PC-3 (cell line): ENCODE results near the gene ZNF438. TPM values are rescaled to one million over a fixed set of nuclear protein-coding genes. Genes with fewer than 3 reads are reported as not detected.

Experiments
- ATAC-seq: fragments of 200-7000 bp; cut with Tn5 transposase; 2 replicates; pipeline ENCODE4 v1.9.1; 2020; ENCODE audit warnings: mild to moderate bottlenecking, moderate library complexity
- BruUV-seq: library from RNA; stranded (reverse); fragments of 400-500 nt; replicated peaks from 2 replicates; lab custom pipeline; 2021; lab: Mats Ljungman, UMichigan
- CTCF ChIA-PET: fragments of 300-600 bp; sonication (Branson Sonifier 250); formaldehyde crosslinking; loops from one replicate; lab custom pipeline; 2022; ENCODE audit warnings: antibody characterized with exemption; lab: Charles Lee
- POLR2A ChIA-PET: fragments of 300-600 bp; sonication (Branson Sonifier 250); formaldehyde crosslinking; loops from one replicate; lab custom pipeline; 2022; ENCODE audit warnings: antibody characterized with exemption; ENCODE audit not compliant: unreplicated experiment; lab: Charles Lee
- DNase-seq: peaks from one replicate; pipeline ENCODE4 v3.0.0-alpha.2; 2015
- H2AFZ ChIP-seq: fragments of 300-600 bp; sonication (generic); 2 replicates; pipeline ENCODE4 v1.6.0; 2016; ENCODE audit warnings: antibody characterized with exemption, low read length
- H3F3A ChIP-seq: fragments of 300-600 bp; sonication (generic); one replicate; pipeline ENCODE4 v1.6.0; 2017; ENCODE audit warnings: antibody characterized with exemption, low read length, control low read depth, mild to moderate bottlenecking; ENCODE audit not compliant: unreplicated experiment
- H3K27ac ChIP-seq: fragments of 300-600 bp; sonication (generic); 2 replicates; pipeline ENCODE4 v1.5.1; 2016; ENCODE audit warnings: mild to moderate bottlenecking, low read length
- H3K27me3 ChIP-seq: fragments of 300-600 bp; sonication (generic); 2 replicates; pipeline ENCODE4 v1.6.1; 2016; ENCODE audit warnings: low read length, mixed read lengths
- H3K36me3 ChIP-seq: fragments of 300-600 bp; sonication (generic); 2 replicates; pipeline ENCODE4 v1.6.1; 2016; ENCODE audit warnings: low read depth, mixed run types, low read length, mixed read lengths
- H3K4me1 ChIP-seq: fragments of 300-600 bp; sonication (generic); 2 replicates; pipeline ENCODE4 v1.5.1; 2016; ENCODE audit warnings: low read length; ENCODE audit not compliant: insufficient read depth
- H3K4me2 ChIP-seq: fragments of 300-600 bp; sonication (generic); 2 replicates; pipeline ENCODE4 v1.6.0; 2016; ENCODE audit warnings: low read length
- H3K4me3 ChIP-seq: fragments of 300-600 bp; sonication (generic); 2 replicates; pipeline ENCODE4 v1.5.1; 2016; ENCODE audit warnings: mild to moderate bottlenecking, low read length, mixed read lengths
- H3K79me2 ChIP-seq: fragments of 300-600 bp; sonication (generic); 2 replicates; pipeline ENCODE4 v1.6.1; 2017; ENCODE audit warnings: low read length, mixed read lengths
- H3K9ac ChIP-seq: fragments of 300-600 bp; sonication (generic); 2 replicates; pipeline ENCODE4 v1.6.0; 2016; ENCODE audit warnings: mild to moderate bottlenecking, low read length
- H3K9me2 ChIP-seq: fragments of 300-600 bp; sonication (generic); replicated peaks from 2 replicates; pipeline ENCODE4 v1.6.1; 2016; ENCODE audit warnings: mixed run types, low read length, mixed read lengths
- H3K9me3 ChIP-seq: fragments of 300-600 bp; sonication (generic); 2 replicates; pipeline ENCODE4 v1.6.1; 2016; ENCODE audit warnings: low read length, mixed read lengths
- H4K20me1 ChIP-seq: fragments of 300-600 bp; sonication (generic); 2 replicates; pipeline ENCODE4 v1.6.1; 2016; ENCODE audit warnings: low read length, mixed read lengths
- EZH2 ChIP-seq: fragments of 300-600 bp; sonication (generic); IDR thresholded peaks from one replicate; pipeline ENCODE4 v1.6.1; 2017; ENCODE audit warnings: antibody characterized with exemption, mild to moderate bottlenecking, low read length; ENCODE audit not compliant: unreplicated experiment
- EZH2phosphoT487 ChIP-seq: fragments of 300-600 bp; sonication (generic); IDR thresholded peaks from 2 replicates; pipeline ENCODE4 v1.6.1; 2018; ENCODE audit warnings: mild to moderate bottlenecking, antibody characterized with exemption, low read length, borderline replicate concordance
- intact Hi-C: fragments of 100-400 bp; cut with micrococcal nuclease; formaldehyde crosslinking; loops from 2 replicates; pipeline ENCODE4 v1.9.0; 2023
- total RNA-seq: library from RNA; depleted of rRNA; stranded (reverse); fragments of >200 nt; gene quantifications from 2 replicates; pipeline ENCODE4 v1.2.3, GENCODE V29; 2014
- TF ChIP-seq, protein P1 (sequence below): fragments of 300-600 bp; sonication (generic); conservative IDR thresholded peaks from 2 replicates; pipeline ENCODE4 v1.5.1; 2017; ENCODE audit warnings: antibody characterized with exemption, low read depth, mild to moderate bottlenecking, low read length

Gene ZNF438
- total RNA-seq, 1 experiment from 2014 or later: 0.98 TPM

DNA sequence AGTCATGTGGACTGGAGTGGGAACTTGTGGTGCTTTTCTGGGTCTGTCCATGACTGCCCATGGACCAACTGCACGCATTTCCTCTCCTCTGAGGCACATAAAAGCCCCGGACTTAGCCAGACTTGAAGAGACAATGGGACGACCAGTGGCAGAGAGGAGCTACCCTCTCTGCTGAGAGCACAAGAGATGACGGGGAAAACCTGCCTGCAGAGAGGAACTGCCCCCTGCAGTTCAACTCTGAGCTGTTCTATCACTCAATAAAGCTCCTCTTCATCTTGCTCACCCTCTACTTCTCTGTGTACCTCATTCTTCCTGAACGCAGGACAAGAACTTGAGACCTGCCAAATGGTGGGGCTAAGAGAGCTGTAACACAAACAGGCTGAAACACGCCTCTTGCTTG, 184.5 kb downstream of the ZNF438 start:
- H3K4me3 ChIP-seq: no peak overlapping the region
- H3K4me1 ChIP-seq: no peaks in the 10 kb centered on the region
- ChIA-PET POLR2A (no interaction called here), CTCF (no interaction called here)
- no peak for ATAC-seq
- no TSS peak for BruUV-seq
- intact Hi-C loops: no loop called here
- DNase-seq: no peak
- H3K4me2 ChIP-seq: no peak overlapping the region
- no peak overlapping the region for H3K9ac ChIP-seq
- H4K20me1 ChIP-seq: no peaks in the 10 kb centered on the region
- no peaks in the 10 kb centered on the region for H3F3A ChIP-seq
- no peaks in the 10 kb centered on the region for H3K9me2 ChIP-seq
- H3K27me3 ChIP-seq: no peaks in the 10 kb centered on the region
- TF ChIP-seq EZH2phosphoT487 (no peak), EZH2 (no peak)
- TF ChIP-seq, protein P1, sequence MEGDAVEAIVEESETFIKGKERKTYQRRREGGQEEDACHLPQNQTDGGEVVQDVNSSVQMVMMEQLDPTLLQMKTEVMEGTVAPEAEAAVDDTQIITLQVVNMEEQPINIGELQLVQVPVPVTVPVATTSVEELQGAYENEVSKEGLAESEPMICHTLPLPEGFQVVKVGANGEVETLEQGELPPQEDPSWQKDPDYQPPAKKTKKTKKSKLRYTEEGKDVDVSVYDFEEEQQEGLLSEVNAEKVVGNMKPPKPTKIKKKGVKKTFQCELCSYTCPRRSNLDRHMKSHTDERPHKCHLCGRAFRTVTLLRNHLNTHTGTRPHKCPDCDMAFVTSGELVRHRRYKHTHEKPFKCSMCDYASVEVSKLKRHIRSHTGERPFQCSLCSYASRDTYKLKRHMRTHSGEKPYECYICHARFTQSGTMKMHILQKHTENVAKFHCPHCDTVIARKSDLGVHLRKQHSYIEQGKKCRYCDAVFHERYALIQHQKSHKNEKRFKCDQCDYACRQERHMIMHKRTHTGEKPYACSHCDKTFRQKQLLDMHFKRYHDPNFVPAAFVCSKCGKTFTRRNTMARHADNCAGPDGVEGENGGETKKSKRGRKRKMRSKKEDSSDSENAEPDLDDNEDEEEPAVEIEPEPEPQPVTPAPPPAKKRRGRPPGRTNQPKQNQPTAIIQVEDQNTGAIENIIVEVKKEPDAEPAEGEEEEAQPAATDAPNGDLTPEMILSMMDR: no peak
- no peaks in the 10 kb centered on the region for H3K79me2 ChIP-seq
- H3K9me3 ChIP-seq: no peaks in the 10 kb centered on the region
- H2AFZ ChIP-seq: no peak overlapping the region
- no peak overlapping the region for H3K27ac ChIP-seq
- no peaks in the 10 kb centered on the region for H3K36me3 ChIP-seq

DNA sequence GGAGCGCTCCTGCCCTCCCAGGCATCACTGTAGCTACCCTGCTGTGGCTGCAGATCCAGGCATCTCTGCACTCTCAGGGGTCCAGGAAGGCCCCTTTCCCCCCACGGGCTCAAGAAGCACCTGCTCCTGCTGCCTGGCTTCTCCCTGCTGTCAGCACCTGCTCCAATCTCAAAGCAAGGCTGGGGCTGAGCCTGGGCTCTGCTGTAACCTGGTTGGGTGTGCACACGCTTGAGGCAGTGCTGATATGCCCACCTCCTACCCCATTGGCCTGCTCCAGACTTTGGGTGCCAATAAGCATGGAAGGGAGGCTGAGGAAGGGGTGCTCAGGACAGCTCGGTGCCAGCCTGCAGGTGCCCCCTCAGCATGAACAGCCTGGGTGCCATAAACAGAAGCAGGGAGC, 185.0 kb downstream of the ZNF438 start:
- ChIA-PET CTCF (no interaction called here), POLR2A (no interaction called here)
- no peaks in the 10 kb centered on the region for H3K36me3 ChIP-seq
- H3K9me3 ChIP-seq: no peaks in the 10 kb centered on the region
- ATAC-seq: no peak
- H2AFZ ChIP-seq: no peak overlapping the region
- TF ChIP-seq EZH2phosphoT487: no peak
- no peak for TF ChIP-seq EZH2
- no peaks in the 10 kb centered on the region for H3K9me2 ChIP-seq
- no peaks in the 10 kb centered on the region for H4K20me1 ChIP-seq
- no peaks in the 10 kb centered on the region for H3K27me3 ChIP-seq
- no peak overlapping the region for H3K4me3 ChIP-seq
- no peaks in the 10 kb centered on the region for H3F3A ChIP-seq
- BruUV-seq: no TSS peak
- H3K27ac ChIP-seq: no peak overlapping the region
- H3K4me1 ChIP-seq: no peaks in the 10 kb centered on the region
- H3K79me2 ChIP-seq: no peaks in the 10 kb centered on the region
- no peak overlapping the region for H3K4me2 ChIP-seq
- no peak for DNase-seq
- H3K9ac ChIP-seq: no peak overlapping the region
- intact Hi-C loops: no loop called here

DNA sequence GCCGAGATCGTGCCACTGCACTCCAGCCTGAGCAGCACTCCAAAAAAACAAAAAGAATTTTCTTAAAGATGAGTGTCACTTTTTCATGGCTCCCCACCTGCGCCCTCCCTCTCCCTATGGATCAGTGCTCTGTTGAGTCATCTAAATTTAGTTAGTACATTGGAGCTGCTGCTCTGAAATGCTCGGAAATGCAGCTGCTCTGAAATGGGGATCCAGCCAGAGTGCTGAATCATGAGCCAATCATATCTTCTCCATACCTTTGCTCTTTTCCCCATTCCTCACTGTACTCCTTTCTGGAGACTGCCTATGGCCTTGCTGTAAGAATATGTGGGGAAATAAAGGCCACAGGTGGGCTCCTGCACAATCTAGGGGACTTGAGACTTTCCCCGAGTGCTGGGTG, 188.8 kb downstream of the ZNF438 start:
- BruUV-seq: no TSS peak
- Histone ChIP-seq H3K4me1 (peaks cover 7% of the 10 kb centered on the region; the same call in 1 of the 2 replicates), H3K9me2 (no peaks in the 10 kb centered on the region), H3K27ac (no peak overlapping the region), H3K9me3 (no peaks in the 10 kb centered on the region), H3K4me2 (no peak overlapping the region), H4K20me1 (no peaks in the 10 kb centered on the region), H3K36me3 (no peaks in the 10 kb centered on the region), H2AFZ (no peak overlapping the region), H3K9ac (no peak overlapping the region), H3K27me3 (no peaks in the 10 kb centered on the region), H3F3A (no peaks in the 10 kb centered on the region), H3K79me2 (no peaks in the 10 kb centered on the region), H3K4me3 (no peak overlapping the region)
- CTCF ChIA-PET: interaction anchor here (0.6 kb wide), 1 partner anchor 450 kb away, joined by 3 read pairs; no protein-coding TSS in a partner anchor
- POLR2A ChIA-PET: no interaction called here
- TF ChIP-seq EZH2phosphoT487: no peak
- ATAC-seq (no peak), DNase-seq (no peak)
- intact Hi-C loops: no loop called here

DNA sequence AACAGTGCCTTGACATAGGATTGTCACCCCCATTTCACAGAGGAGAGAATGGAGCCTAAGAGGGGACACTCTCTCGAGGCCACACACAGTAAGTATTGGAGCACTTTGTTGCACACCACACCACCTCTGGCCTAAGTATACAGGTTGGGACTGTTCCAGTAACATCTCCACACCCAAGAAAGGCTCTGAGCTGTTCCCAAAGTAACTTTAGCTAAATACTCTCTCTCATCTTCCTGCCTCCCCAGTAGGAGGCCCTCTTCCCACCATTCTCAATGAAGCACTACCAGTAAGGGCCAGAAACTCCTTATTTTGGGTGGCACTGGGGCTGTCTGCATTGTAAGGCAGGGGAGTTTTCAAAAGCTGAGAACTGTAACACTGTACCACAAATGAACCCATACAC, 189.5 kb downstream of the ZNF438 start:
- no peak overlapping the region for H3K4me2 ChIP-seq

More for the DNA sequence above, 189.5 kb downstream of the ZNF438 start:
- Histone ChIP-seq H4K20me1 (no peaks in the 10 kb centered on the region), H3F3A (no peaks in the 10 kb centered on the region), H3K9me2 (no peaks in the 10 kb centered on the region), H3K9me3 (no peaks in the 10 kb centered on the region), H3K27me3 (no peaks in the 10 kb centered on the region), H3K27ac (no peak overlapping the region), H3K9ac (no peak overlapping the region), H2AFZ (no peak overlapping the region), H3K4me1 (peaks cover 7% of the 10 kb centered on the region; the same call in 1 of the 2 replicates), H3K79me2 (no peaks in the 10 kb centered on the region), H3K36me3 (no peaks in the 10 kb centered on the region), H3K4me3 (no peak overlapping the region)
- DNase-seq (no peak), ATAC-seq (no peak)
- intact Hi-C loops: no loop called here
- ChIA-PET CTCF (interaction anchor here (0.6 kb wide), 1 partner anchor 449 kb away, joined by 3 read pairs; no protein-coding TSS in a partner anchor), POLR2A (no interaction called here)
- no TSS peak for BruUV-seq
- TF ChIP-seq, protein P1: 0 out of 2 replicates have a peak, but pooled peaks have one; percentile 11
- TF ChIP-seq EZH2 (no peak), EZH2phosphoT487 (no peak)
